DMS 273 (cell line): ENCODE data around the gene COA4.

ENCODE experiments used
- DNase-seq: peaks from one replicate; lab custom pipeline; 2025; ENCODE audit not compliant: unreplicated experiment; lab: John Stamatoyannopoulos, UW

COA4 gene

GRCh38 chr11:73866586-73866996 lies 10.1 kb downstream of the COA4 start:
- peak; percentile 29 for DNase-seq

- DNase-seq, result peak; percentile 29
Measured at GRCh38 chr11:73866095-73866579, 10.5 kb downstream of the COA4 start.

GRCh38 chr11:73862986-73863385 lies 13.7 kb downstream of the COA4 start:
- DNase-seq, result peak; percentile 3

GRCh38 chr11:73860202-73860601 lies 16.4 kb downstream of the COA4 start:
- no peak for DNase-seq

GRCh38 chr11:73859671-73860070 lies 17.0 kb downstream of the COA4 start:
- DNase-seq, result no peak

GRCh38 chr11:73856031-73856567 lies 20.5 kb downstream of the COA4 start:
- DNase-seq, result no peak

GRCh38 chr11:73854680-73855079 lies 22.0 kb downstream of the COA4 start:
- DNase-seq, result no peak

GRCh38 chr11:73852049-73852448 lies 24.6 kb downstream of the COA4 start:
- no peak for DNase-seq

GRCh38 chr11:73851046-73851764 lies 25.4 kb downstream of the COA4 start:
- DNase-seq, result no peak

- DNase-seq, result no peak
Measured at GRCh38 chr11:73839123-73839457, 37.6 kb downstream of the COA4 start.

- no peak for DNase-seq
Measured at GRCh38 chr11:73838443-73839122, 38.1 kb downstream of the COA4 start.

- no peak for DNase-seq
Measured at GRCh38 chr11:73833067-73833466, 43.6 kb downstream of the COA4 start.

GRCh38 chr11:73830261-73830660 lies 46.4 kb downstream of the COA4 start:
- DNase-seq, result no peak
